K562 (cell line): ENCODE data around the gene PUM2. TPM values are rescaled to one million over a fixed set of nuclear protein-coding genes. Genes with fewer than 3 reads are reported as not detected.

Experiments
- ARID4B ChIP-seq: sonication (generic); formaldehyde crosslinking; IDR thresholded peaks from 2 replicates; pipeline ENCODE4 v1.8.0; 2022; ENCODE audit warnings: mild to moderate bottlenecking, missing genetic modification reagents
- CBX8 ChIP-seq: fragments of 200-600 bp; sonication (generic); IDR thresholded peaks from 2 replicates; pipeline ENCODE4 v1.6.1; 2012; ENCODE audit warnings: borderline replicate concordance, mixed run types, low read depth, mild to moderate bottlenecking, moderate library complexity, mixed read lengths, low read length, control low read depth, inconsistent platforms; ENCODE audit not compliant: poor library complexity, severe bottlenecking; ENCODE audit errors: extremely low read depth
- CEBPG ChIP-seq, 3 experiments: fragments of 200-800 bp in 1 of 3; sonication (Bioruptor generic) in 1 of 3; sonication (generic) in 1 of 3; formaldehyde crosslinking in 1 of 3; IDR thresholded peaks in 2 of 3; conservative IDR thresholded peaks in 1 of 3; 2 replicates each; pipeline versions ENCODE4 v1.6.1 to v1.8.0; 2016 to 2022; ENCODE audit warnings: missing compliant biosample characterization in 2 of 3, missing genetic modification characterization in 2 of 3, mild to moderate bottlenecking in 1 of 3, missing genetic modification reagents in 1 of 3
- L3MBTL2 ChIP-seq: fragments of 450-650 bp; IDR thresholded peaks from 2 replicates; pipeline ENCODE4 v1.6.1; 2016; ENCODE audit warnings: mild to moderate bottlenecking, moderate library complexity
- MGA ChIP-seq: fragments of 450-650 bp; IDR thresholded peaks from 2 replicates; pipeline ENCODE4 v1.6.1; 2016; ENCODE audit warnings: mild to moderate bottlenecking, moderate library complexity
- SREBF1 ChIP-seq: fragments of 150-350 bp; IDR thresholded peaks from 2 replicates; pipeline ENCODE4 v1.6.1; 2014; ENCODE audit warnings: antibody characterized with exemption, low read depth, low read length, borderline replicate concordance
- TCFL5 ChIP-seq: fragments of 250-450 bp; sonication (Bioruptor Pico); conservative IDR thresholded peaks from 2 replicates; pipeline ENCODE4 v1.6.1; 2021; ENCODE audit warnings: mild to moderate bottlenecking, moderate library complexity, matching md5 sums
- TRIM28 ChIP-seq: fragments of 450-650 bp; IDR thresholded peaks from 2 replicates; pipeline ENCODE4 v1.6.1; 2017
- ZKSCAN3 ChIP-seq: fragments of 250-450 bp; sonication (Bioruptor Pico); IDR thresholded peaks from 2 replicates; pipeline ENCODE4 v1.4.0; 2020
- ZNF764 ChIP-seq: fragments of 250-450 bp; sonication (Bioruptor Pico); IDR thresholded peaks from 2 replicates; pipeline ENCODE4 v1.4.0; 2020; ENCODE audit warnings: low read depth, mild to moderate bottlenecking, moderate library complexity
- polyA plus RNA-seq, 8 experiments: library from polyadenylated mRNA; depleted of rRNA in 4 of 8; stranded (reverse) in 5 of 8; unstranded in 3 of 8; fragments of >200 nt; fragmentation: Nextera tagmentation in 2 of 8; fragmentation: Illumina TruSeq in 1 of 8; extraction: Ambion mirVana in 2 of 8; extraction: Trizol in 1 of 8; gene quantifications; 2 replicates each; pipeline versions ENCODE4 v1.2.1 to v1.2.3, GENCODE V29; 2011 to 2014; ENCODE audit warnings: inconsistent platforms in 1 of 8, missing spikeins in 1 of 8
- total RNA-seq, 7 experiments: library from RNA; depleted of rRNA in 6 of 7; stranded (reverse); fragments of >200 nt in 6 of 7; fragmentation: Illumina TruSeq in 2 of 7; extraction: Trizol in 2 of 7; gene quantifications; 2 replicates each; pipeline versions ENCODE4 v1.2.1 to v1.2.3, GENCODE V29; 2011 to 2021; ENCODE audit warnings: low replicate concordance in 1 of 7

The PUM2 gene
- total and polyA plus RNA-seq, 9 of the 15 experiments (the other 6 are each of a cell fraction or from before 2014, with no cell fraction given): 13.4 to 61.9 (median 28.3) TPM

- peak; percentile 96 for TF ChIP-seq MGA
- TF ChIP-seq ZKSCAN3 (CRISPR knock-in tag): no peak
- no peak; the same call in 1 of the 2 replicates for TF ChIP-seq CEBPG (CRISPR knock-in tag; IDR thresholded peaks at IDR 0.05)
- TF ChIP-seq CEBPG (tag; conservative IDR thresholded peaks at IDR 0.05 in 1 of 2, IDR thresholded peaks at IDR 0.05 in 1 of 2): no peak
- TF ChIP-seq ARID4B (CRISPR knock-in tag): peak; percentile 75; the same call in 1 of the 2 replicates
- TF ChIP-seq L3MBTL2: peak; percentile 96
- TF ChIP-seq ZNF764: no peak
- TF ChIP-seq SREBF1: no peak
- TF ChIP-seq CBX8: no peak
- peak; percentile 67; the same call in 1 of the 2 replicates for TF ChIP-seq TRIM28
- TF ChIP-seq TCFL5: no peak
These were observed at the start of gene PUM2 (continued) for GRCh38 chr2:20350753-20351554.
